H1 (cell line): ENCODE data around the gene GRB14. TPM values are rescaled to one million over a fixed set of nuclear protein-coding genes. Genes with fewer than 3 reads are reported as not detected.

Experiments used
- CTCF ChIA-PET: fragments of 300-600 bp; sonication (Branson Sonifier 250); formaldehyde crosslinking; loops from one replicate; lab custom pipeline; 2021; ENCODE audit not compliant: partially characterized antibody; lab: Charles Lee
- POLR2A ChIA-PET: fragments of 300-600 bp; sonication (Branson Sonifier 250); formaldehyde crosslinking; loops from one replicate; lab custom pipeline; 2021; ENCODE audit warnings: inconsistent platforms; ENCODE audit not compliant: partially characterized antibody; lab: Charles Lee
- DNase-seq, 2 experiments: peaks; one replicate each; pipeline versions ENCODE4 v3.0.0 to v3.0.0-alpha.2; 2010 to 2022; ENCODE audit warnings: low spot score in 2 of 2, low read depth in 1 of 2, mixed read lengths in 1 of 2
- FAIRE-seq: peaks from 2 replicates; lab custom pipeline; 2011; peaks lifted over from hg19 to GRCh38; lab: Jason Lieb, UNC
- H2AFZ ChIP-seq: 2 replicates; pipeline ENCODE4 v1.8.1; 2012; ENCODE audit warnings: low read length, inconsistent platforms
- H2AK5ac ChIP-seq: 2 replicates; pipeline ENCODE4 v1.6.1; 2013; ENCODE audit warnings: low read depth, low read length
- H2BK120ac ChIP-seq: replicated peaks from 2 replicates; pipeline ENCODE3; 2013; ENCODE audit warnings: low read depth, low read length, inconsistent platforms
- H2BK12ac ChIP-seq: 2 replicates; pipeline ENCODE4 v1.6.1; 2013; ENCODE audit warnings: low read depth, low read length
- H2BK15ac ChIP-seq: 2 replicates; pipeline ENCODE4 v1.6.1; 2013; ENCODE audit warnings: low read length
- H2BK20ac ChIP-seq: 2 replicates; pipeline ENCODE4 v1.6.1; 2013; ENCODE audit warnings: low read length
- H2BK5ac ChIP-seq: 2 replicates; pipeline ENCODE4 v1.6.1; 2013; ENCODE audit warnings: low read depth, low read length
- H3K14ac ChIP-seq: 2 replicates; pipeline ENCODE4 v1.6.1; 2013; ENCODE audit warnings: inconsistent platforms; ENCODE audit not compliant: insufficient read length
- H3K18ac ChIP-seq: 2 replicates; pipeline ENCODE4 v1.6.1; 2013; ENCODE audit warnings: low read length; ENCODE audit errors: extremely low read depth
- H3K23ac ChIP-seq: 2 replicates; pipeline ENCODE4 v1.6.1; 2013; ENCODE audit warnings: inconsistent platforms; ENCODE audit not compliant: insufficient read length
- H3K23me2 ChIP-seq: 2 replicates; pipeline ENCODE4 v1.6.1; 2013; ENCODE audit warnings: low read depth, low read length
- H3K27ac ChIP-seq: 2 replicates; pipeline ENCODE4 v1.6.1; 2011; ENCODE audit warnings: low read depth, low read length, inconsistent platforms
- H3K27me3 ChIP-seq, 4 experiments: replicated peaks in 1 of 4; 1 replicate in 1 of 4; 2 replicates in 3 of 4; pipeline versions ENCODE4 v1.6.1 to v1.8.1; 2011 to 2013; ENCODE audit warnings: low read length in 3 of 4, mild to moderate bottlenecking in 3 of 4, inconsistent platforms in 2 of 4, mixed read lengths in 2 of 4, moderate library complexity in 1 of 4; ENCODE audit not compliant: control insufficient read depth in 3 of 4, insufficient read depth in 3 of 4; ENCODE audit errors: extremely low read depth in 1 of 4
- H3K36me3 ChIP-seq, 4 experiments: 2 replicates each; pipeline versions ENCODE4 v1.6.1 to v1.8.1; 2011 to 2013; ENCODE audit warnings: mild to moderate bottlenecking in 4 of 4, low read length in 3 of 4, moderate library complexity in 2 of 4, control low read depth in 1 of 4, inconsistent platforms in 1 of 4; ENCODE audit not compliant: insufficient read depth in 4 of 4, control insufficient read depth in 2 of 4
- H3K4ac ChIP-seq: replicated peaks from 2 replicates; pipeline ENCODE3; 2013; ENCODE audit warnings: low read length, low read depth, mixed read lengths, inconsistent platforms; ENCODE audit not compliant: insufficient read length
- H3K4me1 ChIP-seq, 4 experiments: replicated peaks in 1 of 4; 1 replicate in 1 of 4; 2 replicates in 3 of 4; pipeline versions ENCODE4 v1.6.1 to v1.8.1; 2011 to 2013; ENCODE audit warnings: low read length in 3 of 4, inconsistent platforms in 2 of 4, mixed read lengths in 1 of 4; ENCODE audit not compliant: insufficient read depth in 4 of 4, control insufficient read depth in 3 of 4
- H3K4me2 ChIP-seq, 2 experiments: 2 replicates each; pipeline versions ENCODE4 v1.6.1 to v1.8.1; 2011 to 2013; ENCODE audit warnings: low read depth in 2 of 2, low read length in 2 of 2, control low read depth in 1 of 2, inconsistent platforms in 1 of 2, mild to moderate bottlenecking in 1 of 2; ENCODE audit not compliant: insufficient read depth in 1 of 2
- H3K4me3 ChIP-seq, 4 experiments: fragments of 200-600, 300-600 bp in 1 of 4; sonication (generic), shearing (Covaris generic), sonication (Bioruptor Twin) in 1 of 4; 2 replicates each; pipeline versions ENCODE4 v1.5.1 to v1.8.1; 2011 to 2016; ENCODE audit warnings: low read length in 4 of 4, low read depth in 3 of 4, control low read depth in 2 of 4, inconsistent platforms in 2 of 4, mild to moderate bottlenecking in 2 of 4, mixed read lengths in 1 of 4, moderate library complexity in 1 of 4; ENCODE audit not compliant: insufficient read depth in 2 of 4; ENCODE audit errors: extremely low read depth in 1 of 4
- H3K56ac ChIP-seq: replicated peaks from 2 replicates; pipeline ENCODE3; 2013; ENCODE audit warnings: low read depth, mild to moderate bottlenecking, mixed read lengths, low read length, inconsistent platforms; ENCODE audit not compliant: insufficient read length
- H3K79me1 ChIP-seq: 2 replicates; pipeline ENCODE4 v1.6.1; 2013; ENCODE audit warnings: low read depth, low read length, control low read depth
- H3K79me2 ChIP-seq, 2 experiments: 2 replicates each; pipeline versions ENCODE4 v1.6.1 to v1.8.1; 2012 to 2013; ENCODE audit warnings: low read length in 2 of 2, mild to moderate bottlenecking in 2 of 2, inconsistent platforms in 1 of 2; ENCODE audit not compliant: insufficient read depth in 2 of 2, control insufficient read depth in 1 of 2
- H3K9ac ChIP-seq, 4 experiments: replicated peaks in 1 of 4; 1 replicate in 1 of 4; 2 replicates in 3 of 4; pipeline versions ENCODE4 v1.6.1 to v1.8.1; 2011 to 2013; ENCODE audit warnings: low read depth in 3 of 4, low read length in 3 of 4, control low read depth in 2 of 4, mild to moderate bottlenecking in 2 of 4, moderate library complexity in 2 of 4, inconsistent platforms in 1 of 4; ENCODE audit errors: extremely low read depth in 1 of 4
- H3K9me3 ChIP-seq, 2 experiments: 2 replicates each; pipeline versions ENCODE4 v1.6.1 to v1.8.1; 2012 to 2013; ENCODE audit warnings: mild to moderate bottlenecking in 2 of 2, moderate library complexity in 2 of 2, control low read depth in 1 of 2, inconsistent platforms in 1 of 2, low read depth in 1 of 2, low read length in 1 of 2, mixed read lengths in 1 of 2; ENCODE audit not compliant: insufficient read depth in 2 of 2
- H4K20me1 ChIP-seq, 2 experiments: replicated peaks in 1 of 2; 2 replicates each; pipeline versions ENCODE3 to v1.8.1; 2011 to 2013; ENCODE audit warnings: inconsistent platforms in 2 of 2, low read length in 2 of 2, mild to moderate bottlenecking in 1 of 2; ENCODE audit not compliant: insufficient read depth in 2 of 2, control insufficient read depth in 1 of 2
- H4K5ac ChIP-seq: 2 replicates; pipeline ENCODE4 v1.6.1; 2013; ENCODE audit warnings: low read length, low read depth, mixed read lengths, inconsistent platforms; ENCODE audit not compliant: insufficient read length
- H4K8ac ChIP-seq: 2 replicates; pipeline ENCODE4 v1.8.0; 2013; ENCODE audit warnings: mild to moderate bottlenecking, moderate library complexity, low read length, inconsistent platforms; ENCODE audit not compliant: insufficient read depth; ENCODE audit errors: extremely low read depth
- H4K91ac ChIP-seq: replicated peaks from 2 replicates; pipeline ENCODE3; 2013; ENCODE audit warnings: low read length, mixed read lengths, inconsistent platforms; ENCODE audit not compliant: insufficient read length
- CHD1 ChIP-seq: IDR thresholded peaks from 2 replicates; pipeline ENCODE4 v1.6.1; 2012; ENCODE audit warnings: low read depth, low read length, improper control_type of control experiment
- CHD2 ChIP-seq: IDR thresholded peaks from 2 replicates; pipeline ENCODE4 v1.6.1; 2012; ENCODE audit warnings: low read length, improper control_type of control experiment
- CTBP2 ChIP-seq: IDR thresholded peaks from 2 replicates; pipeline ENCODE4 v1.7.0; 2011; ENCODE audit warnings: borderline replicate concordance, mild to moderate bottlenecking, moderate library complexity, mixed read lengths, low read length; ENCODE audit not compliant: insufficient read depth, insufficient read length
- GABPA ChIP-seq: IDR thresholded peaks from 2 replicates; pipeline ENCODE4 v1.6.1; 2011; ENCODE audit warnings: mild to moderate bottlenecking, low read length, moderate library complexity, borderline replicate concordance; ENCODE audit not compliant: insufficient read depth
- KDM4A ChIP-seq: IDR thresholded peaks from one replicate; pipeline ENCODE4 v1.7.1; 2012; ENCODE audit warnings: low read depth, mild to moderate bottlenecking, moderate library complexity, low read length, inconsistent platforms; ENCODE audit not compliant: severe bottlenecking
- MAFK ChIP-seq: IDR thresholded peaks from 2 replicates; pipeline ENCODE4 v1.6.1; 2012; ENCODE audit warnings: low read depth, mild to moderate bottlenecking, improper control_type of control experiment, low read length
- NRF1 ChIP-seq: IDR thresholded peaks from 2 replicates; pipeline ENCODE4 v1.6.1; 2011; ENCODE audit warnings: mild to moderate bottlenecking, low read depth, low read length, improper control_type of control experiment
- RFX5 ChIP-seq: IDR thresholded peaks from 2 replicates; pipeline ENCODE4 v1.6.1; 2011; ENCODE audit warnings: low read depth, low read length, improper control_type of control experiment, borderline replicate concordance
- SIX5 ChIP-seq: IDR thresholded peaks from 2 replicates; pipeline ENCODE4 v1.6.1; 2011; ENCODE audit warnings: mild to moderate bottlenecking, low read depth, low read length
- SUZ12 ChIP-seq: fragments of 200-600 bp; sonication (generic); IDR thresholded peaks from 2 replicates; pipeline ENCODE4 v1.6.1; 2012; ENCODE audit warnings: mild to moderate bottlenecking, inconsistent platforms, low read length, moderate library complexity, mixed read lengths
- TBP ChIP-seq: IDR thresholded peaks from 2 replicates; pipeline ENCODE4 v1.6.1; 2011; ENCODE audit warnings: low read depth, low read length, improper control_type of control experiment
- polyA plus RNA-seq, 7 experiments: library from polyadenylated mRNA; depleted of rRNA in 3 of 7; stranded (reverse) in 5 of 7; unstranded in 2 of 7; fragments of >200 nt in 5 of 7; fragments of 200-250 nt in 2 of 7; gene quantifications; 1 replicate in 5 of 7; 2 replicates in 1 of 7; 4 replicates in 1 of 7; pipeline versions ENCODE4 v1.2.1 to v1.2.3, GENCODE V29; 2011 to 2013; ENCODE audit warnings: missing spikeins in 2 of 7, mixed read lengths in 2 of 7
- total RNA-seq: library from RNA; stranded (reverse); fragmentation: NEBNext Ultra II Directional; extraction: Animal tissue kit (Norgen Biotek cat#: 25700); gene quantifications from 2 replicates; pipeline ENCODE4 v1.2.1, GENCODE V29; 2021

GRB14 gene
- total and polyA plus RNA-seq, 2 of the 8 experiments (the other 6 are each of a cell fraction or from before 2014, with no cell fraction given), result 2.5 to 11.6 TPM

DNA sequence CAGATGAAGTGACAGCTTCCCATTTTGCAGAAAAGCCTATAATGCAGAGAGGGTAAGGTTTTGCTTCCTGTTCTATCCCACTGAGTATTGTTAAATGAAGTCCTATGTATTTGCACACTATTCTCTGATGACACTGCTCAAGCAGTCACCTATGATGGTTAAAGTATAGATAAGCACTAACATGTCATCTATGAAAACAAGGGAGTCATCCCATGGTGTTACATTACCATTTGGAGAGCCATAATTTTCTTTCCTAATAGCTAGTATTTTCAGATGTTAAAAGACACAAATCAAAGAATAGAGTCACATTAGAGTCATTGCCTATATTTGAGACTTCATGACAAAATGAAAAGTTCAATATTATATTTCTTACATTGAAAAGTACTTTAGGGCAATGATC, 42.8 kb upstream of the GRB14 start:
- no peak overlapping the region for H2AFZ ChIP-seq
- no peaks in the 10 kb centered on the region for H3K23me2 ChIP-seq
- H4K91ac ChIP-seq, result no peak overlapping the region
- no peaks in the 10 kb centered on the region for H3K27me3 ChIP-seq
- no peaks in the 10 kb centered on the region for H3K79me1 ChIP-seq
- H4K8ac ChIP-seq, result no peak overlapping the region
- DNase-seq (no peak), FAIRE-seq (no peak)
- H3K4me1 ChIP-seq, result no peaks in the 10 kb centered on the region
- H3K9ac ChIP-seq, result no peak overlapping the region
- no peak overlapping the region for H3K56ac ChIP-seq
- no peak overlapping the region for H3K23ac ChIP-seq
- H3K18ac ChIP-seq, result no peak overlapping the region
- no peak overlapping the region for H3K4me3 ChIP-seq
- ChIA-PET CTCF (interaction anchor here (2.2 kb wide), 1 partner anchor 8 kb away, joined by 7 read pairs; no protein-coding TSS in a partner anchor), POLR2A (no interaction called here)
- no peak overlapping the region for H2BK20ac ChIP-seq
- no peaks in the 10 kb centered on the region for H3K9me3 ChIP-seq
- no peak overlapping the region for H2BK5ac ChIP-seq
- H2BK120ac ChIP-seq, result no peak overlapping the region
- H4K5ac ChIP-seq, result no peak overlapping the region
- no peak overlapping the region for H3K27ac ChIP-seq
- H3K4ac ChIP-seq, result no peak overlapping the region
- H2BK12ac ChIP-seq, result no peak overlapping the region
- no peak overlapping the region for H3K14ac ChIP-seq
- H2AK5ac ChIP-seq, result no peak overlapping the region
- H3K4me2 ChIP-seq, result no peak overlapping the region
- TF ChIP-seq NRF1 (no peak), GABPA (no peak), SIX5 (no peak), MAFK (no peak), TBP (no peak), RFX5 (no peak), CTBP2 (no peak), CHD1 (no peak), SUZ12 (no peak), CHD2 (no peak), KDM4A (no peak)
- H2BK15ac ChIP-seq, result no peak overlapping the region
- H4K20me1 ChIP-seq, result no peaks in the 10 kb centered on the region
- no peaks in the 10 kb centered on the region for H3K79me2 ChIP-seq
- no peaks in the 10 kb centered on the region for H3K36me3 ChIP-seq
